ENCODE measurements around the gene ECE1. TPM values are rescaled to one million over a fixed set of nuclear protein-coding genes. Genes with fewer than 3 reads are reported as not detected.

Gene ECE1
- total RNA-seq, 1 donor from 2014 or later: 15.2 TPM

GRCh38 chr1:21277180-21277579 lies 13.1 kb downstream of the ECE1 start:
- H3K4me3 Mint-ChIP-seq: no peak overlapping the region
- H3K36me3 ChIP-seq: no peaks in the 10 kb centered on the region
- no peaks in the 10 kb centered on the region for H3K9me3 ChIP-seq (ENCODE audit: low read depth)
- peak overlapping the region; percentile 72 for H3K4me2 ChIP-seq
- H3K27me3 Mint-ChIP-seq (ENCODE audit: insufficient read depth, low read depth): no peaks in the 10 kb centered on the region
- H3K27ac ChIP-seq: no peak overlapping the region
- TF ChIP-seq EZH2 (IDR thresholded peaks at IDR 0.05): no peak
- no peak for TF ChIP-seq CTCF (IDR thresholded peaks at IDR 0.05)
- TF ChIP-seq EZH2phosphoT487 (IDR thresholded peaks at IDR 0.05): no peak
- peaks cover 21% of the 10 kb centered on the region for H3K4me1 ChIP-seq
- H3K4me1 Mint-ChIP-seq: peaks cover 62% of the 10 kb centered on the region
- peaks cover 30% of the 10 kb centered on the region for H3F3A ChIP-seq (ENCODE audit: low read depth)
- peak; percentile 32 for DNase-seq (ENCODE audit: low spot score)
- H3K9me3 Mint-ChIP-seq: no peaks in the 10 kb centered on the region
- H3K36me3 Mint-ChIP-seq: peaks cover 7% of the 10 kb centered on the region
- H2AFZ ChIP-seq (replicated peaks): no peak overlapping the region
- H3K79me2 ChIP-seq (ENCODE audit: low read depth): no peaks in the 10 kb centered on the region
- peak overlapping the region; percentile 23 for H3K27ac Mint-ChIP-seq
- H3K4me3 ChIP-seq: no peak overlapping the region
- H3K27me3 ChIP-seq: peaks cover 93% of the 10 kb centered on the region
- no peak overlapping the region for H3K9ac ChIP-seq
- H4K20me1 ChIP-seq (ENCODE audit: low read depth): peaks cover 96% of the 10 kb centered on the region

GRCh38 chr1:21272540-21272939 lies 17.7 kb downstream of the ECE1 start:
- no peak overlapping the region for H3K4me3 ChIP-seq
- peaks cover 7% of the 10 kb centered on the region for H3F3A ChIP-seq (ENCODE audit: low read depth)
- H3K4me1 Mint-ChIP-seq: peaks cover 24% of the 10 kb centered on the region
- no peaks in the 10 kb centered on the region for H3K9me3 Mint-ChIP-seq
- peaks cover 67% of the 10 kb centered on the region for H4K20me1 ChIP-seq (ENCODE audit: low read depth)
- no peak overlapping the region for H2AFZ ChIP-seq (replicated peaks)
- peaks cover 8% of the 10 kb centered on the region for H3K4me1 ChIP-seq
- H3K4me2 ChIP-seq: no peak overlapping the region
- no peaks in the 10 kb centered on the region for H3K36me3 ChIP-seq
- TF ChIP-seq EZH2phosphoT487 (IDR thresholded peaks at IDR 0.05) (no peak), EZH2 (IDR thresholded peaks at IDR 0.05) (no peak), CTCF (IDR thresholded peaks at IDR 0.05) (no peak)
- peaks cover 66% of the 10 kb centered on the region for H3K27me3 ChIP-seq
- H3K79me2 ChIP-seq (ENCODE audit: low read depth): no peaks in the 10 kb centered on the region
- no peak overlapping the region for H3K27ac ChIP-seq
- peaks cover 2% of the 10 kb centered on the region for H3K27me3 Mint-ChIP-seq (ENCODE audit: insufficient read depth, low read depth)
- H3K36me3 Mint-ChIP-seq: peaks cover 30% of the 10 kb centered on the region
- DNase-seq (ENCODE audit: low spot score): no peak
- H3K27ac Mint-ChIP-seq: no peak overlapping the region
- no peaks in the 10 kb centered on the region for H3K9me3 ChIP-seq (ENCODE audit: low read depth)
- H3K4me3 Mint-ChIP-seq: no peak overlapping the region
- no peak overlapping the region for H3K9ac ChIP-seq

- no peaks in the 10 kb centered on the region for H3K79me2 ChIP-seq (ENCODE audit: low read depth)
- no peak overlapping the region for H3K4me3 ChIP-seq
- peaks cover 57% of the 10 kb centered on the region for H4K20me1 ChIP-seq (ENCODE audit: low read depth)
- H3K4me1 Mint-ChIP-seq: peaks cover 17% of the 10 kb centered on the region
- no peak overlapping the region for H3K27ac Mint-ChIP-seq
- no peaks in the 10 kb centered on the region for H3K9me3 Mint-ChIP-seq
- H3K36me3 ChIP-seq: no peaks in the 10 kb centered on the region
- peaks cover 2% of the 10 kb centered on the region for H3K27me3 Mint-ChIP-seq (ENCODE audit: insufficient read depth, low read depth)
- no peak overlapping the region for H2AFZ ChIP-seq (replicated peaks)
- no peak overlapping the region for H3K27ac ChIP-seq
- no peaks in the 10 kb centered on the region for H3K9me3 ChIP-seq (ENCODE audit: low read depth)
- H3K27me3 ChIP-seq: peaks cover 56% of the 10 kb centered on the region
- H3K9ac ChIP-seq: no peak overlapping the region
- no peaks in the 10 kb centered on the region for H3K4me1 ChIP-seq
- no peak for DNase-seq (ENCODE audit: low spot score)
- H3K4me3 Mint-ChIP-seq: no peak overlapping the region
- H3K36me3 Mint-ChIP-seq: peaks cover 33% of the 10 kb centered on the region
- H3K4me2 ChIP-seq: no peak overlapping the region
- TF ChIP-seq EZH2phosphoT487 (IDR thresholded peaks at IDR 0.05) (no peak), EZH2 (IDR thresholded peaks at IDR 0.05) (no peak), CTCF (IDR thresholded peaks at IDR 0.05) (no peak)
- no peaks in the 10 kb centered on the region for H3F3A ChIP-seq (ENCODE audit: low read depth)
Observed at GRCh38 chr1:21271550-21271949, 18.7 kb downstream of the ECE1 start.
